Activated CD8-positive, alpha-beta memory T cell treated with anti-CD3 and anti-CD28 coated beads, Interleukin-2, amount 50 U/mL, for 1 hour (primary cell): ENCODE data around the gene DIPK1C.

ENCODE experiments used
- DNase-seq: peaks from one replicate; pipeline ENCODE4 v3.0.0-alpha.2; 2020; ENCODE audit errors: extremely low read depth

Gene DIPK1C

GRCh38 chr18:74419761-74420160, 37.3 kb downstream of the DIPK1C start:
- no peak for DNase-seq

- DNase-seq: no peak
Observed at GRCh38 chr18:74418023-74418422, 39.1 kb downstream of the DIPK1C start.

GRCh38 chr18:74416124-74416523, 41.0 kb downstream of the DIPK1C start:
- no peak for DNase-seq

GRCh38 chr18:74414953-74415515, 42.1 kb downstream of the DIPK1C start:
- DNase-seq: no peak

GRCh38 chr18:74413836-74414235, 43.3 kb downstream of the DIPK1C start:
- no peak for DNase-seq

- no peak for DNase-seq
Observed at GRCh38 chr18:74412116-74412880, 44.8 kb downstream of the DIPK1C start.

GRCh38 chr18:74411475-74411874, 45.6 kb downstream of the DIPK1C start:
- DNase-seq: no peak

- no peak for DNase-seq
Observed at GRCh38 chr18:74410441-74410992, 46.6 kb downstream of the DIPK1C start.

GRCh38 chr18:74407888-74408287, 49.2 kb downstream of the DIPK1C start:
- no peak for DNase-seq

- DNase-seq: no peak
Observed at GRCh38 chr18:74402806-74403433, 54.2 kb downstream of the DIPK1C start.

- no peak for DNase-seq
Observed at GRCh38 chr18:74400813-74401212, 56.3 kb downstream of the DIPK1C start.

- no peak for DNase-seq
Observed at GRCh38 chr18:74399091-74399887, 57.8 kb downstream of the DIPK1C start.

- no peak for DNase-seq
Observed at GRCh38 chr18:74397572-74397971, 59.5 kb downstream of the DIPK1C start.

- DNase-seq: no peak
Observed at GRCh38 chr18:74396171-74397169, 60.6 kb downstream of the DIPK1C start.

GRCh38 chr18:74395648-74396154, 61.4 kb downstream of the DIPK1C start:
- no peak for DNase-seq

- no peak for DNase-seq
Observed at GRCh38 chr18:74395006-74395405, 62.1 kb downstream of the DIPK1C start.

GRCh38 chr18:74392323-74392722, 64.8 kb downstream of the DIPK1C start:
- no peak for DNase-seq

GRCh38 chr18:74390900-74391299, 66.2 kb downstream of the DIPK1C start:
- DNase-seq: no peak

GRCh38 chr18:74389991-74390390, 67.1 kb downstream of the DIPK1C start:
- DNase-seq: no peak

GRCh38 chr18:74389171-74389927, 67.8 kb downstream of the DIPK1C start:
- DNase-seq: no peak
